Measurements from ENCODE around the gene GNB1.
"Not testable (repeated sequence)": the region's sequence is repeated elsewhere in the genome, so short reads cannot be mapped to it uniquely, and the experiment has no call there.

The GNB1 gene

DNA sequence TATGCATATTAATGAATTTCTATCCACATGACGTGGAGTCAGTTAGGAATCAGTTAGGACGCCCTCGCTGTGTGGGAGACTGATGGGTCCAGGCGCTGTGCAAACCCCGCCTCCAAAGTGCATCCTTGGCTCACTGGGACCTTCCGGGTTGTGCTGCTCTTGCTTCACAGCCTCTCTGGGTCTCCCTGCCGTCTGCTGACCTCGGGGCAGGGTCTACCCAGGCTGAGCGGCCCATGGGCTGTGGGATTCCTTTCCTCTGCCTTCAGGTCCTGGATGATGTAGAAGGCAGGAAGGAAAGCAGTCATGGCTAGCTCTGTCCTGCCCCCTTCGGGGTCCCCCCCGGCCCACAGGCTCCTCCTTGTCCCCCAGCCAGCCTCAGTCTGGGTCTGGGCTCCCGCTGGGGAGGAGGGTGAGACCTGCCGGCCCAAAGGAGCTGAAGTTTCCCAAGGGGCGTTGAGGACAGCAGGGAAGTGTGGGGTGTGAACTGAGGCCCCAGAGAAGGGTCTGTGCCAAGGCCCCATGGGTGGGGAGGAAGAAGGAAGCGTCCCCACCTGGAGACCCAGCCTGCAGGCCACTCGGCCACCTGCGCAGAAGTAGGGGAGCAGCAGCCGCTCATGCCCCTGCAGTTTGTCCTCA is 142.1 kb downstream of the GNB1 start:
- FAIRE-seq, result no peak
- no peak for DNase-seq (ENCODE audit: insufficient read length, low spot score)
- TF ChIP-seq, protein P1, sequence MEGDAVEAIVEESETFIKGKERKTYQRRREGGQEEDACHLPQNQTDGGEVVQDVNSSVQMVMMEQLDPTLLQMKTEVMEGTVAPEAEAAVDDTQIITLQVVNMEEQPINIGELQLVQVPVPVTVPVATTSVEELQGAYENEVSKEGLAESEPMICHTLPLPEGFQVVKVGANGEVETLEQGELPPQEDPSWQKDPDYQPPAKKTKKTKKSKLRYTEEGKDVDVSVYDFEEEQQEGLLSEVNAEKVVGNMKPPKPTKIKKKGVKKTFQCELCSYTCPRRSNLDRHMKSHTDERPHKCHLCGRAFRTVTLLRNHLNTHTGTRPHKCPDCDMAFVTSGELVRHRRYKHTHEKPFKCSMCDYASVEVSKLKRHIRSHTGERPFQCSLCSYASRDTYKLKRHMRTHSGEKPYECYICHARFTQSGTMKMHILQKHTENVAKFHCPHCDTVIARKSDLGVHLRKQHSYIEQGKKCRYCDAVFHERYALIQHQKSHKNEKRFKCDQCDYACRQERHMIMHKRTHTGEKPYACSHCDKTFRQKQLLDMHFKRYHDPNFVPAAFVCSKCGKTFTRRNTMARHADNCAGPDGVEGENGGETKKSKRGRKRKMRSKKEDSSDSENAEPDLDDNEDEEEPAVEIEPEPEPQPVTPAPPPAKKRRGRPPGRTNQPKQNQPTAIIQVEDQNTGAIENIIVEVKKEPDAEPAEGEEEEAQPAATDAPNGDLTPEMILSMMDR (IDR thresholded peaks at IDR 0.05; ENCODE audit: insufficient read depth, missing control alignments), result no peak

DNA sequence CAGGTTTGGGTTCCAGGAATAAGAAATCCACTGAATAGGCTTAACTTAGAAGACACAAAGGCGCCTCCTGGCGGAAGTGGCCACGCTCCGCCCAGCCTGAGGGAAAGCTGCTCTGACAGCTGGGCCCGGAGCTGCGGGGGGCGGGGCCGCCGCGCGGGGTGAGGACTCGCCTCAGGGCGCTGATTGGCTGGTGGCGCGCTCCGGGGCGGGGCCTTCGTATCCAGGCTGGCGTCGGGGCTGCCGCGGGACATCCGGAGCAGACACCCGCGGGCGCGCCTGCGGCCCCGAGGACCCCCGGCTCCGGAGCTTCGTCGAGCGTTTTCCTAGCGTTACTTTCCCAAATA is 144.3 kb downstream of the GNB1 start:
- not testable (repeated sequence) for FAIRE-seq; DNase-seq (ENCODE audit: insufficient read length, low spot score)

DNA sequence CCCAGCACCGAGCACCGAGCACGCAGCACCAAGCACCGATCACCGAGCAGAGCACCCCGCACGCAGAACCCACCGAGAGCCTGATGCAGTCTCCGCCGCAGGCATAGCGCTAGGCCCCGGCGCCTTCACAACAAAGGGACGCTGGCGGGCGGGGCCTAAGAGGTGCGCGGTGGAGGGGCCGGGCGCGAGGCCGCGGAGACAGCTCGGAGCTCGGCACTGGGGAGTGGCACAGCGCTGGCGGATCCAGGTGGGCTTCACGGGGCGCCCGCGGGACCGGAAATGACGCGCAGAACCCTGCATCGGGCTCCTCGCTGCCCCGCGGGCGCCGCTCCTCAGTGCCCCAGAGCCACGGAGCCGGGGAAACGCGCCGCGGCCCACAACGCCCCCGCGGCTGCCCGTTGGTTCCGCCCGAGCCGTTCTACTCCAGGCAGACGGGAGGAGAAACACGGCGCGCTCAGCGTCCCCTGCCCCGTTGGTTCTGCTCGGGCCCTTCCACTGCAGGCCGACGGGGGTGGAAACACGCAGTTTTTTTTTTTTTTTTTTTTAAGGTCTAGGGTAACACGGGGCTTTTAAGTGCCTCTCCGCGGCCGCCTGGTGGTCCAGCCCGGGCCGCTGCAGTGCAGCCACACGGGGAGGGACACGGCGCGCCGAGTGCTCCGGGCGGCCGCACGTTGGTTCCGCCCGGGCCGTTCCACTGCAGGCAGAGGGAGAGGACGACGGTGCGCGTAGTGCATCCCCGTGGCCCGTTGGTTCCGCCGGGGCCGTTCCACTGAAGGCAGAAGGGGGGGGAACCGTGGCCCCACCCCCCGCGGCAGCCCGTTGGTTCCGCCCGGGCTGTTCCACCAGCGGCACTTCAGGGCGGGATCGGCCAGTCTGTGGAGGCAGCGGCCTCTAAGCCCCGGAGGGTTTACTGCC is 145.0 kb downstream of the GNB1 start:
- not testable (repeated sequence) for DNase-seq (ENCODE audit: insufficient read length, low spot score)

DNA sequence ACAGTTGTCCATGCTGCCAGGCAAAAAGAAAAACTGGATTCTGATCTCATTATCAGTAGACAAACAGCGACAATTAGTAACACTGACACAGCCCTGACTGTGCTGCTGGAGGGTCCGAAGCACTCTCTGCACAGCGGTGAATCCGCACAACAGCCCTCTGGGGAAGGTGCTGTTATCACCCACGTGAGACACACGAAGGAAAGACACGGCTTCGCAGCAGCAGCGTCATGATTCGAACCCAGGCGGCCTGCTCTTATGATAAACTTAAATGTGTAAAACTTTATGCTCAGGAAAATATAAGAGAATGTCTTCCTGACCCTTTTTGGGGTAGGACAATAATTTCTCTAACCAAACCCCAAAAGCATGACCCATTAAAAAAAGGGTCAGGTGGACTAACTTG is 148.4 kb downstream of the GNB1 start:
- DNase-seq (ENCODE audit: insufficient read length, low spot score); FAIRE-seq: not testable (repeated sequence)

More for the DNA sequence above, 145.0 kb downstream of the GNB1 start:
- not testable (repeated sequence) for FAIRE-seq

DNA sequence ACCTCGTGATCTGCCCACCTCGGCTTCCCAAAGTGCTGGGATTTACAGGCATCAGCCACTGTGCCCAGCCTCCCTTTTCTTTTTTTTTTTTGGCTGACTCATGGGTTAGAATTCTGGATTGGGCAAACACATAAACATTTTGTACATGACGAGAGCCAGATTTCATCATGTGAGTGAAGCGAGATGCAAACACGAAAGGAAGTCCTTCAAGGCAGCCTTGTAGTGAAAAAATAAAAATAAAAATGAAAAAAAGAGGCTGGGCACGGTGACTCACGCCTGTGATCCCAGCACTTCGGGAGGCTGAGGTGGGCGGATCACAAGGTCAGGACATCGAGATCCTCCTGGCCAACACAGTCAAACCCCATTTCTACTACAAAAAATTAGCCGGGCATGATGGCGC is 149.9 kb downstream of the GNB1 start:
- FAIRE-seq; DNase-seq (ENCODE audit: insufficient read length, low spot score): not testable (repeated sequence)

DNA sequence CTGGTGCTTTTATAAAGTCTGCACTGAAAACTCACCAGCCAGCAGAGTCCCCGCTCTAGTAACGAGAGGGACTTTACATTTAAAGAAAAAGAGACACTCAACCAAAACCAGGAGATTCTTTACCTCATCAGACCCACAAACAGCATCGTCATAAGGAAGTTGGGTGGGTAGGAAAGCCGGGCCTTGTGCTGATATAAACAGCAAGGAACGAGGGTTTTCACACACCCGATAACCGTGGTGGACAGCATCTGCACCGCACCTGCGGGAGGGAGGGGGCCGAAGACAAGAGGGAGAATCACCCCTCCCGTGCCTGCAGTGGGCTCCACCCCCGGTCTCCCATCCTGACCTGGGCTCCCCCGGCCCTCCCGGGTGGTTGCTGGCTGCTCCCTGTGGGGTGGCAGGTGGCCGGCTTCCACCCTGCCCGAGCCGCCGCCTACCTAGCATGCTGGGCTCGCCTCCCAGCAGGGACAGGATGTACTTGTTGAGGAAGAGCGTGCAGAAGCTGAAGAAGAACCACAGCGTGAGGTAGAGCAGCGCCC is 152.0 kb downstream of the GNB1 start:
- not testable (repeated sequence) for DNase-seq (ENCODE audit: insufficient read length, low spot score); FAIRE-seq

DNA sequence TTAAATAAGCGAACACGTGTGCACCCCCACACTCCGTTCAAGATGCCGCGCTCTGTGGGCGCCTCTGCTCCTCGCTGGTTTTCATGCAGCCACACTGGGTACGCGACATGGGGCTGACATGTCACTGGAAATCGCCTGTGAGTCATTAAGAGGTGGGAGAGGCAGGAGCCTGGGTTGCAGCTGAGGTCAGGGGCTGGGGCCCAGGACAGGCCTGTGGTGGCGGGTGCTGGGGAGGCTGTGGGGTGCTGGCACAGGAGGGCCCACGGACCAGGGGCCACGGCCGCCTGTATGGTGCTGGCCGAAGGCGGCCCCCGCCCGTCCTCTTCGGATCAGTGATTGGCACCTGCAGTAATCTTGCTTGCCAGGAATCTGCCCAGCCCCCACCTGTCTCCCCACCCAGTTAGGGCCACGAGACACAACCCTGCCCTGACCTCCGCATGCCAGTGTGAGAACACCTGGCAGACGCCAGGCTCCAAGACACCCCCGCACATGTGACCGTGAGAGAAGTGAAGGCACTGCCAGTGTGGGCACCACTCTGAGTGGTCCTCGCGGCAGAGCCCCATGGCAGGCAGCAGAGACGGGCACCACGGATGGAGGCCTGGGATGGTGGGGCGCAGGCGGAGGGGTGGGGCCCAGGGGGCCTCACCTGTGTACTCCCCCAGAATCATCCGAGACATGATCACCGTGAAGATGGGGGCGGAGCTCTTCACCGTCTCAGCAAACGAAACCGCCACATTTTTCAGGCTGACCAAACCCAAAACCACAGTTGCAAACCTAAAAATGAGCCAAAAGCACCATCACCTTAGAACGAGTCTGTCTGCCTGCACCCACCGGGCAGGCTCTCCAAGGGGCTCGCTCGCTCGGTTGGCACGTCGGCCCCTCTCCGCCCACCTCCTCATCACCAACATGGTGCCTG is 153.0 kb downstream of the GNB1 start:
- FAIRE-seq; DNase-seq (ENCODE audit: insufficient read length, low spot score): not testable (repeated sequence)
